NB4 (cell line): ENCODE results near the gene PANK2.
"Not testable (repeated sequence)": the region's sequence is repeated elsewhere in the genome, so short reads cannot be mapped to it uniquely, and the experiment has no call there.

Experiments used
- DNase-seq: peaks from one replicate; pipeline ENCODE4 v3.0.0; 2010; ENCODE audit warnings: low read depth
- H3K4me3 ChIP-seq: one replicate; pipeline ENCODE4 v1.5.1; 2011; ENCODE audit warnings: mild to moderate bottlenecking, low read depth, low read length, moderate library complexity
- CTCF ChIP-seq: IDR thresholded peaks from one replicate; pipeline ENCODE4 v1.5.1; 2012; ENCODE audit warnings: low read depth, low read length
- MAX ChIP-seq: IDR thresholded peaks from 2 replicates; pipeline ENCODE4 v1.6.1; 2011; ENCODE audit warnings: low read depth, low read length
- MYC ChIP-seq: IDR thresholded peaks from 2 replicates; pipeline ENCODE4 v1.6.1; 2011; ENCODE audit warnings: low read depth, low read length
- POLR2A ChIP-seq: IDR thresholded peaks from 2 replicates; pipeline ENCODE4 v1.6.1; 2011; ENCODE audit warnings: mild to moderate bottlenecking; ENCODE audit not compliant: insufficient read length; ENCODE audit errors: extremely low read depth

The PANK2 gene

DNA sequence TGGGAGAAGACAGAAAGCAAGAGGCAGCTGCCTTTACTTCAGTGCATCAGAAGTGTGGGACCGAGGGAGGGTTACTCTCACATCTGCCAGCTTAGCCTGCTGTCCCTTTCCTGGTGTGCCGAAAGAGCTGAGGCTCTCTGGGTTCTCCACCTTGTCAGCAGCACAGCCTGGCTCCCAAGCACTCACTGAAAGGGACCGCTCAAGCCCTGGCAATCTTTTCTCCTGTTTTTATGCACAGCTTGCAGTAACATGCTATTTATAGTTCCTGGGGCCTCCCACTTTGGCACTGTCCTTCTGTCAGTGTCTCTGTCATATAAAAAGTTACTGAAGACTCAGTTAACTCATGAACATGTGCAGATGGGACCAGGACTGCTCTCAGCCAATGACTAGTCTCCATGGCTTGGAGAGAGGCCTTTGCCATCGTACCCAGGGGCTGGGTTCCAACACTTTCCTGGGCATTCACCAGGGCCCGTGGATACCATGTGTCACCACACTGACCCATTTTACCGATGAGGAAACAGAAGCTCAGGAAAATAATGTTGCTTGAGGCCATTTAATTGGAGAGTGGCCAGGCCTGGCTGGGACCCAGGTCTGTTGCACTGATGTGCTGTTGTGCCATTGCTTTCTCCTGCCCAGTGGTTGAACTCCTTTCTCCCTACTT lies 46.2 kb downstream of the PANK2 start:
- peak; percentile 5 for TF ChIP-seq POLR2A
- no peak for TF ChIP-seq MYC
- TF ChIP-seq MAX, result no peak
- TF ChIP-seq CTCF, result no peak
- no peak for DNase-seq

GRCh38 chr20:3935956-3936340 lies 46.8 kb downstream of the PANK2 start:
- H3K4me3 ChIP-seq, result no peak overlapping the region
- TF ChIP-seq POLR2A (no peak), CTCF (no peak), MAX (no peak), MYC (no peak)
- DNase-seq, result no peak

More for the DNA sequence above, 46.2 kb downstream of the PANK2 start:
- H3K4me3 ChIP-seq, result no peak overlapping the region

- no peak for DNase-seq
- TF ChIP-seq MAX (no peak), CTCF (no peak), MYC (no peak), POLR2A (no peak)
- no peak overlapping the region for H3K4me3 ChIP-seq
Measured at GRCh38 chr20:3937618-3938017, 48.4 kb downstream of the PANK2 start.

GRCh38 chr20:3940905-3941304 lies 51.7 kb downstream of the PANK2 start:
- no peak overlapping the region for H3K4me3 ChIP-seq
- TF ChIP-seq MYC (no peak), POLR2A (no peak), MAX (no peak), CTCF (no peak)
- no peak for DNase-seq

GRCh38 chr20:3946666-3947065 lies 57.5 kb downstream of the PANK2 start:
- not testable (repeated sequence) for DNase-seq, H3K4me3 ChIP-seq

GRCh38 chr20:3964719-3965118 lies 75.5 kb downstream of the PANK2 start:
- TF ChIP-seq MAX (no peak), POLR2A (no peak), MYC (no peak), CTCF (no peak)
- DNase-seq, result no peak
- no peak overlapping the region for H3K4me3 ChIP-seq
